H9 (cell line): ENCODE data around the gene NRP2. TPM values are rescaled to one million over a fixed set of nuclear protein-coding genes. Genes with fewer than 3 reads are reported as not detected.

Experiments
- DNase-seq: peaks from one replicate; pipeline ENCODE4 v3.0.0-alpha.2; 2017
- H2AFZ ChIP-seq: one replicate; pipeline ENCODE4 v1.6.1; 2013; ENCODE audit warnings: mild to moderate bottlenecking, low read length, control low read depth, moderate library complexity
- H2AK5ac ChIP-seq: 2 replicates; pipeline ENCODE4 v1.6.1; 2013; ENCODE audit warnings: low read length, control low read depth, mixed read lengths; ENCODE audit not compliant: insufficient read length
- H2BK120ac ChIP-seq: one replicate; pipeline ENCODE4 v1.6.1; 2013; ENCODE audit warnings: low read depth, mild to moderate bottlenecking, low read length, control low read depth, inconsistent platforms; ENCODE audit not compliant: poor library complexity, severe bottlenecking
- H2BK12ac ChIP-seq: 2 replicates; pipeline ENCODE4 v1.6.1; 2013; ENCODE audit warnings: low read length, control low read depth, mixed read lengths, low read depth; ENCODE audit not compliant: insufficient read length
- H2BK15ac ChIP-seq: 2 replicates; pipeline ENCODE4 v1.6.1; 2013; ENCODE audit warnings: low read depth, low read length, control low read depth
- H2BK20ac ChIP-seq: one replicate; pipeline ENCODE4 v1.6.1; 2013; ENCODE audit warnings: low read depth, mild to moderate bottlenecking, low read length, control low read depth, inconsistent platforms; ENCODE audit not compliant: poor library complexity, severe bottlenecking
- H2BK5ac ChIP-seq: 2 replicates; pipeline ENCODE4 v1.6.1; 2013; ENCODE audit warnings: low read length, control low read depth, mixed read lengths; ENCODE audit not compliant: insufficient read length
- H3K14ac ChIP-seq: 2 replicates; pipeline ENCODE4 v1.6.1; 2013; ENCODE audit warnings: low read length, control low read depth; ENCODE audit not compliant: insufficient read depth
- H3K18ac ChIP-seq: 2 replicates; pipeline ENCODE4 v1.6.1; 2013; ENCODE audit warnings: low read depth, mild to moderate bottlenecking, mixed read lengths, low read length, control low read depth; ENCODE audit not compliant: insufficient read length
- H3K23ac ChIP-seq: 2 replicates; pipeline ENCODE4 v1.6.1; 2013; ENCODE audit warnings: low read length, control low read depth, mixed read lengths, low read depth; ENCODE audit not compliant: insufficient read length
- H3K23me2 ChIP-seq: 2 replicates; pipeline ENCODE4 v1.6.1; 2013; ENCODE audit warnings: low read depth, mild to moderate bottlenecking, mixed read lengths, low read length, control low read depth; ENCODE audit not compliant: insufficient read length, poor library complexity, severe bottlenecking
- H3K27ac ChIP-seq: 2 replicates; pipeline ENCODE4 v1.5.1; 2013; ENCODE audit warnings: low read length, control low read depth, mixed read lengths, low read depth; ENCODE audit not compliant: insufficient read length
- H3K27me3 ChIP-seq: 2 replicates; pipeline ENCODE4 v1.6.1; 2013; ENCODE audit warnings: low read length, control low read depth, inconsistent platforms; ENCODE audit not compliant: insufficient read depth
- H3K4ac ChIP-seq: 2 replicates; pipeline ENCODE4 v1.6.1; 2013; ENCODE audit warnings: low read depth, mild to moderate bottlenecking, control low read depth, inconsistent platforms, low read length, moderate library complexity
- H3K4me1 ChIP-seq: 2 replicates; pipeline ENCODE4 v1.6.1; 2013; ENCODE audit warnings: low read length, control low read depth, inconsistent platforms; ENCODE audit not compliant: insufficient read depth
- H3K4me2 ChIP-seq: 2 replicates; pipeline ENCODE4 v1.6.1; 2013; ENCODE audit warnings: low read length, control low read depth, mixed read lengths; ENCODE audit not compliant: insufficient read length, insufficient read depth
- H3K56ac ChIP-seq: 2 replicates; pipeline ENCODE4 v1.6.1; 2013; ENCODE audit warnings: low read depth, mild to moderate bottlenecking, mixed read lengths, low read length, control low read depth; ENCODE audit not compliant: insufficient read length
- H3K79me1 ChIP-seq: 2 replicates; pipeline ENCODE4 v1.6.1; 2013; ENCODE audit warnings: low read depth, mild to moderate bottlenecking, moderate library complexity, low read length, control low read depth, inconsistent platforms; ENCODE audit not compliant: insufficient read depth, poor library complexity, severe bottlenecking
- H3K79me2 ChIP-seq: 2 replicates; pipeline ENCODE4 v1.6.1; 2013; ENCODE audit warnings: low read length, control low read depth, inconsistent platforms; ENCODE audit not compliant: insufficient read depth
- H3K9ac ChIP-seq: 2 replicates; pipeline ENCODE4 v1.6.1; 2013; ENCODE audit warnings: low read length, control low read depth, mixed read lengths; ENCODE audit not compliant: insufficient read length; ENCODE audit errors: extremely low read depth
- H3K9me3 ChIP-seq: one replicate; pipeline ENCODE4 v1.6.1; 2013; ENCODE audit warnings: low read depth, low read length, inconsistent platforms; ENCODE audit not compliant: control insufficient read depth
- H3T11ph ChIP-seq: one replicate; pipeline ENCODE4 v1.6.1; 2013; ENCODE audit warnings: mild to moderate bottlenecking, low read length, control low read depth, inconsistent platforms
- H4K20me1 ChIP-seq: one replicate; pipeline ENCODE4 v1.6.1; 2013; ENCODE audit not compliant: control insufficient read depth, insufficient read length, insufficient read depth
- H4K5ac ChIP-seq: 2 replicates; pipeline ENCODE4 v1.6.1; 2013; ENCODE audit warnings: low read depth, mild to moderate bottlenecking, mixed read lengths, low read length, control low read depth; ENCODE audit not compliant: insufficient read length
- H4K8ac ChIP-seq: replicated peaks from 2 replicates; pipeline ENCODE4 v1.6.1; 2013; ENCODE audit warnings: low read length, control low read depth, mixed read lengths, low read depth; ENCODE audit not compliant: insufficient read length
- H4K91ac ChIP-seq: 2 replicates; pipeline ENCODE4 v1.6.1; 2013; ENCODE audit warnings: low read depth, mild to moderate bottlenecking, moderate library complexity, mixed read lengths, low read length, control low read depth; ENCODE audit not compliant: insufficient read length
- H3K27ac Mint-ChIP-seq, 3 experiments: 2 replicates in 2 of 3; 3 replicates in 1 of 3; pipeline ENCODE4 v1.8.0; 2020 to 2021; ENCODE audit warnings: mixed read lengths in 3 of 3, mild to moderate bottlenecking in 1 of 3, moderate library complexity in 1 of 3
- H3K27me3 Mint-ChIP-seq: 2 replicates; pipeline ENCODE4 v1.8.0; 2021; ENCODE audit warnings: low read depth, mild to moderate bottlenecking, moderate library complexity, mixed read lengths
- H3K36me3 Mint-ChIP-seq, 3 experiments: 2 replicates in 2 of 3; 3 replicates in 1 of 3; pipeline ENCODE4 v1.8.0; 2020 to 2021; ENCODE audit warnings: low read depth in 3 of 3, mixed read lengths in 3 of 3; ENCODE audit not compliant: insufficient read depth in 1 of 3
- H3K4me1 Mint-ChIP-seq, 2 experiments: 2 replicates each; pipeline ENCODE4 v1.8.0; 2020; ENCODE audit warnings: mixed read lengths in 2 of 2
- H3K4me3 Mint-ChIP-seq, 2 experiments: 2 replicates in 1 of 2; 3 replicates in 1 of 2; pipeline ENCODE4 v1.8.0; 2020 to 2021; ENCODE audit warnings: mild to moderate bottlenecking in 2 of 2, mixed read lengths in 2 of 2, moderate library complexity in 1 of 2
- H3K9me3 Mint-ChIP-seq, 2 experiments: 2 replicates in 1 of 2; 3 replicates in 1 of 2; pipeline ENCODE4 v1.8.0; 2020; ENCODE audit warnings: mild to moderate bottlenecking in 2 of 2, mixed read lengths in 2 of 2, moderate library complexity in 1 of 2
- WGBS: extraction: QIAGEN DNeasy Blood & Tissue Kit; methylation state at CpG from one replicate; pipeline ENCODE4 v1.1.7; 2013; ENCODE audit warnings: missing lambda C conversion rate, low lambda C conversion rate, mixed read lengths; ENCODE audit not compliant: insufficient read length; ENCODE audit errors: extremely low coverage; 5-methylcytosine and 5-hydroxymethylcytosine counted together
- total RNA-seq: library from RNA; stranded (reverse); gene quantifications from 2 replicates; pipeline ENCODE4 v1.2.1, GENCODE V29; 2021
- TF ChIP-seq, protein P1 (sequence below): fragments of 200-600 bp; sonication (generic); conservative IDR thresholded peaks from 3 replicates; pipeline ENCODE4 v1.8.0; 2021; ENCODE audit warnings: antibody characterized with exemption, mild to moderate bottlenecking

Gene NRP2
- total RNA-seq, 1 experiment from 2014 or later, result 19.7 TPM

DNA sequence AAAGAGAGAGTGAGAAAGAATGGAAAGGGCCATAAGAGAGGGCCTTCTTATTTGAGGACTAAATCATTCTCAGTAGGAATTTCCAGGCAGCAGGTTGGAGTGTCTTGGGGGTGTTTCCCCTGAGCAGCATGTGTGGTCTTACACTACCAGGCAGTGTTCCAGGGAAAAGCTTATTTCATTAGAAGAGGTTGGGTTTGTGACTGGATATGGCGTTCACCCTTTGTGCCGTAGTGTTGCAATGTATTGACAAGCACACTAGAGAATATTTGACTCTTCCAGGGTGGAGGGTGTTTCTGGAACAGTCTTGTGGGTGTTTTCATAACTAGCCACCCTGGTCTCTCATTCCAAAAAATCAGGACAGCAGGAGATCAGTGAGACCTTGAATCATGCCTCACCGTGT lies 105.5 kb downstream of the NRP2 start:
- no peak overlapping the region for H2BK15ac ChIP-seq

More for the DNA sequence above, 105.5 kb downstream of the NRP2 start:
- Mint-ChIP-seq H3K4me1 (peaks cover 0 to 9% of the 10 kb centered on the region in 2 experiments; a peak in 2 of 4 replicates), H3K27me3 (no peaks in the 10 kb centered on the region; the same call in 1 of the 2 replicates), H3K4me3 (no peak overlapping the region; a peak in 1 of 5 replicates), H3K36me3 (peaks cover 0 to 5% (median 0%) of the 10 kb centered on the region in 3 experiments; a peak in 3 of 7 replicates), H3K27ac (no peak overlapping the region), H3K9me3 (no peaks in the 10 kb centered on the region)
- no peaks in the 10 kb centered on the region for H3K23me2 ChIP-seq
- H4K20me1 ChIP-seq, result no peaks in the 10 kb centered on the region
- H3K4me1 ChIP-seq, result no peaks in the 10 kb centered on the region
- no peak overlapping the region for H3K27ac ChIP-seq
- no peak overlapping the region for H4K91ac ChIP-seq
- H3K18ac ChIP-seq, result no peak overlapping the region
- no peaks in the 10 kb centered on the region for H3K79me1 ChIP-seq
- TF ChIP-seq, protein P1, sequence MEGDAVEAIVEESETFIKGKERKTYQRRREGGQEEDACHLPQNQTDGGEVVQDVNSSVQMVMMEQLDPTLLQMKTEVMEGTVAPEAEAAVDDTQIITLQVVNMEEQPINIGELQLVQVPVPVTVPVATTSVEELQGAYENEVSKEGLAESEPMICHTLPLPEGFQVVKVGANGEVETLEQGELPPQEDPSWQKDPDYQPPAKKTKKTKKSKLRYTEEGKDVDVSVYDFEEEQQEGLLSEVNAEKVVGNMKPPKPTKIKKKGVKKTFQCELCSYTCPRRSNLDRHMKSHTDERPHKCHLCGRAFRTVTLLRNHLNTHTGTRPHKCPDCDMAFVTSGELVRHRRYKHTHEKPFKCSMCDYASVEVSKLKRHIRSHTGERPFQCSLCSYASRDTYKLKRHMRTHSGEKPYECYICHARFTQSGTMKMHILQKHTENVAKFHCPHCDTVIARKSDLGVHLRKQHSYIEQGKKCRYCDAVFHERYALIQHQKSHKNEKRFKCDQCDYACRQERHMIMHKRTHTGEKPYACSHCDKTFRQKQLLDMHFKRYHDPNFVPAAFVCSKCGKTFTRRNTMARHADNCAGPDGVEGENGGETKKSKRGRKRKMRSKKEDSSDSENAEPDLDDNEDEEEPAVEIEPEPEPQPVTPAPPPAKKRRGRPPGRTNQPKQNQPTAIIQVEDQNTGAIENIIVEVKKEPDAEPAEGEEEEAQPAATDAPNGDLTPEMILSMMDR, result no peak
- H3K4ac ChIP-seq, result no peak overlapping the region
- no peak overlapping the region for H3K23ac ChIP-seq
- no peak overlapping the region for H3K56ac ChIP-seq
- no peaks in the 10 kb centered on the region for H3K27me3 ChIP-seq
- no peaks in the 10 kb centered on the region for H3K9me3 ChIP-seq
- no peaks in the 10 kb centered on the region for H3K79me2 ChIP-seq
- no peak overlapping the region for H2AK5ac ChIP-seq
- no CpG with 5 or more reads among the region's 3 CpGs for WGBS
- no peak overlapping the region for H3T11ph ChIP-seq
- no peak overlapping the region for H2BK20ac ChIP-seq
- H2BK12ac ChIP-seq, result no peak overlapping the region
- no peak overlapping the region for H3K14ac ChIP-seq
- no peak overlapping the region for H3K9ac ChIP-seq
- H2BK5ac ChIP-seq, result no peak overlapping the region
- H2AFZ ChIP-seq, result no peak overlapping the region
- no peak overlapping the region for H3K4me2 ChIP-seq
- no peak overlapping the region for H4K8ac ChIP-seq
- no peak overlapping the region for H4K5ac ChIP-seq
- no peak overlapping the region for H2BK120ac ChIP-seq
- DNase-seq, result no peak
